ENCODE measurements around the gene SLC13A2.

SLC13A2 gene

GRCh38 chr17:28484296-28484695 lies 10.9 kb downstream of the SLC13A2 start:
- H4K8ac ChIP-seq (ENCODE audit: low read depth, low read length), result no peak overlapping the region
- no peak overlapping the region for H3K56ac ChIP-seq (ENCODE audit: low read length)
- H2BK15ac ChIP-seq (replicated peaks; ENCODE audit: low read depth), result no peak overlapping the region
- no peaks in the 10 kb centered on the region for H3K36me3 ChIP-seq (ENCODE audit: control insufficient read depth, insufficient read depth, low read length)
- H2AK5ac ChIP-seq (ENCODE audit: low read length), result no peak overlapping the region
- H3K23ac ChIP-seq (ENCODE audit: low read length), result no peak overlapping the region
- H3K4ac ChIP-seq (ENCODE audit: low read depth, low read length), result no peak overlapping the region
- H3K79me1 ChIP-seq (ENCODE audit: low read length), result no peaks in the 10 kb centered on the region
- no peaks in the 10 kb centered on the region for H3K4me1 ChIP-seq (ENCODE audit: control insufficient read depth, low read depth, low read length)
- no peak overlapping the region for H3K4me3 ChIP-seq (ENCODE audit: low read length)
- WGBS (ENCODE audit: extremely low coverage, insufficient coverage, low lambda C conversion rate), result no CpG with 5 or more reads among the region's 2 CpGs
- H3K27ac ChIP-seq (ENCODE audit: low read depth, low read length), result no peak overlapping the region
- H4K5ac ChIP-seq (ENCODE audit: low read length), result no peak overlapping the region
- no peaks in the 10 kb centered on the region for H3K79me2 ChIP-seq (ENCODE audit: control insufficient read depth, insufficient read depth, low read length)
- no peaks in the 10 kb centered on the region for H3K27me3 ChIP-seq (ENCODE audit: insufficient read depth, low read length, poor library complexity)
- H3K18ac ChIP-seq (ENCODE audit: low read length), result no peak overlapping the region
- H3K4me2 ChIP-seq (ENCODE audit: low read length), result no peak overlapping the region
- H2BK5ac ChIP-seq (ENCODE audit: low read length), result no peak overlapping the region
- no peak overlapping the region for H2BK120ac ChIP-seq (ENCODE audit: low read depth, low read length)
- no peak for DNase-seq
- no peak overlapping the region for H3K9ac ChIP-seq (ENCODE audit: low read length)

GRCh38 chr17:28485049-28485448 lies 11.6 kb downstream of the SLC13A2 start:
- Histone ChIP-seq H2AK5ac (ENCODE audit: low read length) (no peak overlapping the region), H2BK15ac (replicated peaks; ENCODE audit: low read depth) (no peak overlapping the region), H3K4ac (ENCODE audit: low read depth, low read length) (no peak overlapping the region), H4K5ac (ENCODE audit: low read length) (no peak overlapping the region), H2BK120ac (ENCODE audit: low read depth, low read length) (no peak overlapping the region), H3K36me3 (ENCODE audit: control insufficient read depth, insufficient read depth, low read length) (no peaks in the 10 kb centered on the region), H3K23ac (ENCODE audit: low read length) (no peak overlapping the region), H3K4me2 (ENCODE audit: low read length) (no peak overlapping the region), H3K56ac (ENCODE audit: low read length) (no peak overlapping the region), H3K9ac (ENCODE audit: low read length) (no peak overlapping the region), H3K4me1 (ENCODE audit: control insufficient read depth, low read depth, low read length) (no peaks in the 10 kb centered on the region), H3K4me3 (ENCODE audit: low read length) (no peak overlapping the region), H2BK5ac (ENCODE audit: low read length) (no peak overlapping the region), H3K79me2 (ENCODE audit: control insufficient read depth, insufficient read depth, low read length) (no peaks in the 10 kb centered on the region), H3K27ac (ENCODE audit: low read depth, low read length) (no peak overlapping the region), H4K8ac (ENCODE audit: low read depth, low read length) (no peak overlapping the region), H3K27me3 (ENCODE audit: insufficient read depth, low read length, poor library complexity) (no peaks in the 10 kb centered on the region), H3K79me1 (ENCODE audit: low read length) (no peaks in the 10 kb centered on the region), H3K18ac (ENCODE audit: low read length) (no peak overlapping the region)
- no CpG with 5 or more reads among the region's 3 CpGs for WGBS (ENCODE audit: extremely low coverage, insufficient coverage, low lambda C conversion rate)
- DNase-seq, result no peak

- no peak overlapping the region for H3K27ac ChIP-seq (ENCODE audit: low read depth, low read length)
- no peak overlapping the region for H3K18ac ChIP-seq (ENCODE audit: low read length)
- H3K36me3 ChIP-seq (ENCODE audit: control insufficient read depth, insufficient read depth, low read length), result no peaks in the 10 kb centered on the region
- no CpG with 5 or more reads among the region's 5 CpGs for WGBS (ENCODE audit: extremely low coverage, insufficient coverage, low lambda C conversion rate)
- H2BK15ac ChIP-seq (replicated peaks; ENCODE audit: low read depth), result no peak overlapping the region
- no peak overlapping the region for H4K8ac ChIP-seq (ENCODE audit: low read depth, low read length)
- no peak overlapping the region for H2BK5ac ChIP-seq (ENCODE audit: low read length)
- no peak overlapping the region for H2AK5ac ChIP-seq (ENCODE audit: low read length)
- no peak overlapping the region for H3K4ac ChIP-seq (ENCODE audit: low read depth, low read length)
- H3K79me1 ChIP-seq (ENCODE audit: low read length), result no peaks in the 10 kb centered on the region
- H3K56ac ChIP-seq (ENCODE audit: low read length), result no peak overlapping the region
- H3K4me2 ChIP-seq (ENCODE audit: low read length), result no peak overlapping the region
- DNase-seq, result no peak
- no peak overlapping the region for H3K23ac ChIP-seq (ENCODE audit: low read length)
- no peak overlapping the region for H4K5ac ChIP-seq (ENCODE audit: low read length)
- H3K79me2 ChIP-seq (ENCODE audit: control insufficient read depth, insufficient read depth, low read length), result no peaks in the 10 kb centered on the region
- H3K27me3 ChIP-seq (ENCODE audit: insufficient read depth, low read length, poor library complexity), result no peaks in the 10 kb centered on the region
- H3K4me1 ChIP-seq (ENCODE audit: control insufficient read depth, low read depth, low read length), result no peaks in the 10 kb centered on the region
- H2BK120ac ChIP-seq (ENCODE audit: low read depth, low read length), result no peak overlapping the region
- no peak overlapping the region for H3K4me3 ChIP-seq (ENCODE audit: low read length)
- no peak overlapping the region for H3K9ac ChIP-seq (ENCODE audit: low read length)
Observed at GRCh38 chr17:28487881-28488532, 14.6 kb downstream of the SLC13A2 start.

- Histone ChIP-seq H3K18ac (ENCODE audit: low read length) (no peak overlapping the region), H3K4me3 (ENCODE audit: low read length) (no peak overlapping the region), H3K23ac (ENCODE audit: low read length) (no peak overlapping the region), H3K79me2 (ENCODE audit: control insufficient read depth, insufficient read depth, low read length) (no peaks in the 10 kb centered on the region), H2AK5ac (ENCODE audit: low read length) (no peak overlapping the region), H3K56ac (ENCODE audit: low read length) (no peak overlapping the region), H2BK5ac (ENCODE audit: low read length) (no peak overlapping the region), H4K8ac (ENCODE audit: low read depth, low read length) (no peak overlapping the region), H3K4ac (ENCODE audit: low read depth, low read length) (no peak overlapping the region), H2BK15ac (replicated peaks; ENCODE audit: low read depth) (no peak overlapping the region), H3K27ac (ENCODE audit: low read depth, low read length) (no peak overlapping the region), H3K36me3 (ENCODE audit: control insufficient read depth, insufficient read depth, low read length) (no peaks in the 10 kb centered on the region), H3K4me1 (ENCODE audit: control insufficient read depth, low read depth, low read length) (no peaks in the 10 kb centered on the region), H4K5ac (ENCODE audit: low read length) (no peak overlapping the region), H2BK120ac (ENCODE audit: low read depth, low read length) (no peak overlapping the region), H3K79me1 (ENCODE audit: low read length) (no peaks in the 10 kb centered on the region), H3K27me3 (ENCODE audit: insufficient read depth, low read length, poor library complexity) (no peaks in the 10 kb centered on the region), H3K9ac (ENCODE audit: low read length) (no peak overlapping the region), H3K4me2 (ENCODE audit: low read length) (no peak overlapping the region)
- no CpG with 5 or more reads among the region's 7 CpGs for WGBS (ENCODE audit: extremely low coverage, insufficient coverage, low lambda C conversion rate)
- no peak for DNase-seq
Observed at GRCh38 chr17:28488533-28489276, 15.3 kb downstream of the SLC13A2 start.

GRCh38 chr17:28491286-28491685 lies 17.8 kb downstream of the SLC13A2 start:
- WGBS (ENCODE audit: extremely low coverage, insufficient coverage, low lambda C conversion rate), result no CpG with 5 or more reads among the region's 11 CpGs
- Histone ChIP-seq H3K4me3 (ENCODE audit: low read length) (no peak overlapping the region), H2BK15ac (replicated peaks; ENCODE audit: low read depth) (no peak overlapping the region), H3K79me1 (ENCODE audit: low read length) (no peaks in the 10 kb centered on the region), H4K8ac (ENCODE audit: low read depth, low read length) (no peak overlapping the region), H4K5ac (ENCODE audit: low read length) (no peak overlapping the region), H3K27me3 (ENCODE audit: insufficient read depth, low read length, poor library complexity) (no peaks in the 10 kb centered on the region), H3K18ac (ENCODE audit: low read length) (no peak overlapping the region), H3K4me1 (ENCODE audit: control insufficient read depth, low read depth, low read length) (no peaks in the 10 kb centered on the region), H3K56ac (ENCODE audit: low read length) (no peak overlapping the region), H3K36me3 (ENCODE audit: control insufficient read depth, insufficient read depth, low read length) (no peaks in the 10 kb centered on the region), H3K9ac (ENCODE audit: low read length) (no peak overlapping the region), H3K79me2 (ENCODE audit: control insufficient read depth, insufficient read depth, low read length) (no peaks in the 10 kb centered on the region), H2BK120ac (ENCODE audit: low read depth, low read length) (no peak overlapping the region), H2AK5ac (ENCODE audit: low read length) (no peak overlapping the region), H3K4me2 (ENCODE audit: low read length) (no peak overlapping the region), H3K23ac (ENCODE audit: low read length) (no peak overlapping the region), H2BK5ac (ENCODE audit: low read length) (no peak overlapping the region), H3K4ac (ENCODE audit: low read depth, low read length) (no peak overlapping the region), H3K27ac (ENCODE audit: low read depth, low read length) (no peak overlapping the region)
- DNase-seq, result no peak

Measured in mesendoderm (in vitro differentiated cells).